DLD1 (cell line): ENCODE data around the gene OPN1LW.
"Not testable (repeated sequence)": the region's sequence is repeated elsewhere in the genome, so short reads cannot be mapped to it uniquely, and the experiment has no call there.

Experiments
- in situ Hi-C: cut with HindIII; loops from 2 replicates; pipeline ENCODE4 v1.10.0; 2017; ENCODE audit warnings: low sequenced_read_pairs

The OPN1LW gene

DNA sequence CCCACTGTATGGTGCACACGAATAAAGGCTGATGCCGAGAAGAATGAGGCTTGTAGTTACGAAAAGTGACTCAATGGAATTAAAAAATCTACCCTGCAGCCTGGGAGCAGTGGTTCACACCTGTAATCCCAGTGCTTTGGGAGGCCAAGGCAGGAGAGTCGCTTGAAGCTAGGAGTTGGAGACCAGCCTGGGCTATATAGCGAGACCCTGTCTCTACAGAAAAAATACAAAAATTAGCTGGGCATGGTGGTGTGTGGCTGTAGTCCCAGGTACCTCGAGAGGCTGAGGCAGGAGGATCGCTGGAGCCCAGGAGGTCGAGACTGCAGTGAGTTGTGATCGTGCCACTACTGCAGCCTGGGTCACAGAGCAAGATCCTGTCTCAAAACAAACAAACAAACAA lies 11.7 kb upstream of the OPN1LW start:
- in situ Hi-C loops = no loop called here

DNA sequence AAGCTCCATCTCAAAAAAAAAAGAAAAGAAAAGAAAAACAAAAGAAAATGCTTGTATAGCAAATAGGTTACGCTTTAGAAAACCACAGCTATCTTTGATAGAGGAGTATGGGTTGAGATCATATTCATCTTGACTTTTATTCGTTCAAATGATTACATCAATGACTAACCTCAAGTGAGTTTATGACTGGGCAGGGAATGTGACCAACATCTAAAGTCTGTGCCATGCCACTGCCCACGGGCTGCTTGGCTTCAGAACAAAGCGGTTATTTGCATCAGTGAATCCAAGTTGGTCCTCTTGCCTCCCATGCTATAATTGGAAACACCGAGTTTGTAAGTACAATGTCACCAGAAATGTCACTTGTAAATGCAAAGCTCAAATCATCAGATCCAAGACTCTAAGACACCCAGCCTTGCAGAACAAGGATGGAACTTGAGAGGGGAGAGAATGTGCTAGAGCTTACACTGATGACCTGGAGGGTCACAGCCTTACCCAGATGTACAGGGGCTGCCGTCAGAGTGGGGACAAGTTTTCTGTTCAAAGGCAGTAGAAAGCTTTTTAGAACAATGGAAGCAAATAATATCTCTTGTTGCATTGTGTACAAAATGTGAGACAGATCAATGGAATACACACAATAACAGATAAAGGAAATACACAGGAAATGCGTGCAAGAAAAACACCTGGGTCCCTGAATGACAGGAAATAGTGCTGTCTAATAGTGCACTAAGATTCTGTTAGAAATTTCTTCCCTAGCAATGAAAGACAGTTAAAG lies 8.4 kb upstream of the OPN1LW start:
- in situ Hi-C loops = no loop called here

DNA sequence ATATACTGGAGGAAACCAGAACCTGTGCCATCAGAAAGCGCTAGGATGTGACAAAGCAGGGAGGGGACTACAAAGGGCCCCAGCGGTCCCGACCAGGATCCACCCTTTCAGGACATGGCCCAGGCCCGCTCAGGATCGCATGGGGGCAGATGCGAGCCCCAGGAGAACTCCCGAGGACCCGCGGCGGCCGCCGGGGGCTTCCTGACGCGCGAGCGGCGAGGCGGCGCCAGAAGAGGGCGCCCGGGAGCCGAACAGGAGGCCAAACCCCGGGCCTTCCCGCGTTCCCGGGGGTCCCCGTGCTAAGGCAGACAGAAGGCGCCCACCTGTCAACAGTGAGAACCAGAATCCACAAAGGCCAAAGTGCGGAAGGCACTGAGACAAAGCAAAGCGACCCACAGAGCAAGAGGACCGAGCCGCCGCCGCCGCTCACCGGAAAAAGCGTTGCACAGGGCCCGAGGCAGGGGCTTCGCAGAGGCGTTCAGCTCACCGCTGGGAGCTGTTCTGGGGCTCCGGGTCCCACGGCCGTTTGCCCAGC lies 7.3 kb upstream of the OPN1LW start:
- in situ Hi-C loops = no loop called here

DNA sequence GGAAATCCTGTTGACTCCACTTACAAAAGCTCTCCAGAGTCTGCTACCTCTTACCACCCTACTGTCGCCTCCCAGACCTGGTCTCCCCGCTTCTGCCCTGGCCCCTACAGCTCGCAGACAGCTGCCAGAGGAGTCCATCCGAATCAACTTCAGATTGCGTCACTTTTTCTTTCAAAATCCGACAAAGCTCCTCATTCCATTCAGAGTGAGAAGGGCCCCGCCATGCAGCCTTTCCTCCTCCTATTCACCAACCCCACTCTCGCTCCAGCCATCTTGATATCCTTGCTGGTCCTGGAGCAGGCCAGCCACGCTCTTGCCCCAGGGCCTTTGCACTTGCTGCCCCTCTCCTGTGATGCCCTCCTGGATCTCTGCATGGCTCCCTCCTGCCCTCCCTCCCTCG lies 5.2 kb upstream of the OPN1LW start:
- in situ Hi-C loops = no loop called here

DNA sequence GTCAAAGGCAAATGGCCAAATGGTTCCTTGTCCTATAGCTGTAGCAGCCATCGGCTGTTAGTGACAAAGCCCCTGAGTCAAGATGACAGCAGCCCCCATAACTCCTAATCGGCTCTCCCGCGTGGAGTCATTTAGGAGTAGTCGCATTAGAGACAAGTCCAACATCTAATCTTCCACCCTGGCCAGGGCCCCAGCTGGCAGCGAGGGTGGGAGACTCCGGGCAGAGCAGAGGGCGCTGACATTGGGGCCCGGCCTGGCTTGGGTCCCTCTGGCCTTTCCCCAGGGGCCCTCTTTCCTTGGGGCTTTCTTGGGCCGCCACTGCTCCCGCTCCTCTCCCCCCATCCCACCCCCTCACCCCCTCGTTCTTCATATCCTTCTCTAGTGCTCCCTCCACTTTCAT lies 3.8 kb upstream of the OPN1LW start:
- in situ Hi-C loops = no loop called here

DNA sequence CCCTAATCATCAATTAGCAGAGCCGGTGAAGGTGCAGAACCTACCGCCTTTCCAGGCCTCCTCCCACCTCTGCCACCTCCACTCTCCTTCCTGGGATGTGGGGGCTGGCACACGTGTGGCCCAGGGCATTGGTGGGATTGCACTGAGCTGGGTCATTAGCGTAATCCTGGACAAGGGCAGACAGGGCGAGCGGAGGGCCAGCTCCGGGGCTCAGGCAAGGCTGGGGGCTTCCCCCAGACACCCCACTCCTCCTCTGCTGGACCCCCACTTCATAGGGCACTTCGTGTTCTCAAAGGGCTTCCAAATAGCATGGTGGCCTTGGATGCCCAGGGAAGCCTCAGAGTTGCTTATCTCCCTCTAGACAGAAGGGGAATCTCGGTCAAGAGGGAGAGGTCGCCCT lies 3.3 kb upstream of the OPN1LW start:
- in situ Hi-C loops = no loop called here

DNA sequence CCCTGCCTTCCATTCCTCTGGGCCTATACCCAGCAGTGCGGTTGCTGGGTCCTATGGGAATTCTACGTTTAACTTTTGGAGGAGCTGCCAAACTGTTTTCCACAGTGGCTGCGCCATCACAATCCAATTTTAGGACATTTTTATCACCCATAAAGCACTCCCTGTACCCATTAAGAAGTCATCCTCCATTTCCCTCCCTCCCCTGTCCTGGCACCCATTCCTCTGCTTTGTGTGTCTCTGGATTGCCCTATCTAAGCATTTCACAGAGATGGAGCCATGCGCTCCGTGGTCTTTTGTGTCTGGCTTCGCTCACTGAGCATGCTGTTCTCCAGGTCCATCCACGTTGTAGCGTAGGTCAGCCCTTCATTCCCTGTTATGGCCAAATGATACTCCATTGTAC lies 1.7 kb upstream of the OPN1LW start:
- in situ Hi-C loops = no loop called here

DNA sequence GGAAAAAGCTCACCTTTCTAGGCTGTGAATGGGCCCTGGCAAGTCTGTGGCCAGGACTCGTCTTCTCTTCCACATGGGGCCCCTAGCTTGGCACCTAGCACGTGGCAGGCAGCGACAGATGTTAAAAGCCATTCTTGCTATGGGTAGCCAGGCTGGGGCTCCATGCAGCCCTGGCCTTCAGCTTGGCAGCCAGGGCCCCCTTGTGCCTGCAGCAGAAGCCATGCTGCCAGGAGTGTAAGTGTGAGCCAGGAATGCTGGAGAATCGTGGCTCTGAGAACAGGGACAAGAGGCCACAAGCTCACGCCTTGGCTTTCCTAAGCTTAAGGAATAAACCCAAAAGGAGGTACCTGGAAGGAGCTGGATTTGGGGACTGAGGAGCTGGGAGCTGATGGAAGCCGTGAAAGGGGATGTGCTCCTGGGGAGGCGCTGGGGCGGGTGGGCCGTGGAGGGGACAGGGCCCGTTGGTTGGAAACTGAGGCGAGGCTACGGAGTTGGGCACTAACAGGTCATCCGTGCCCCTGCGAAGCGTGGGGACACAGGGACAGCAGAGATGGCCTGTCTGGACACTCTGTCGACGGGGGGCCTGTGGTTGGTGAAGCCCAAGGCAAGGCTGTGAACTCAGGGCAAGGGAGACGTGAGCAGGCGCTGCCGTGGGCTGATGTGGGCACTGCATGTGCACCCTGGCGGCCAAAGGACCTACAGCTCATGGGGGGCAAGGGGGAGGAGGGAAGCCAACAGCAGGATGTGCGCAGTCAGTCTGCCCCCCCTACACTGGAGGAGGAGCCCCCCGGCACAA lies 895 bp upstream of the OPN1LW start:
- in situ Hi-C loops = no loop called here

DNA sequence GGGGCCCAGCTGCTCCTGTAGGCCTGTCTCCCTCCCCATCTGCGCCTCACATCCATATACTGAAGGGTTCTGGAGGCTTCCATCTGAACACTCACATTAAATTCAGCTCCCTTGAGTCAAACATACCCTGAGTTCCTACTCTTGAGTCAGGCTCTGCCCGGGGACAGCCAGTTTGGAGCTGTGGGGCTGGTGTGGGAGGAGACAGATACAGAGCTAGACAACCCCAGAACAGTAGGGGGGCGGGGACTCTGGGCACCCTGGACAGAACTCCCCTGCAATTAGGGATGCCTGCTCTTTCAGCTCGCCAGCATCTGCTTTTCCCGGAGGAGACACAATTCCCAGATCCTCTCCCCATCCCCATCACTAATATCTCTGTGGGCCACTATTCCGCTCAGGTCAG lies 7.0 kb downstream of the OPN1LW start:
- in situ Hi-C loops = not testable (repeated sequence)

DNA sequence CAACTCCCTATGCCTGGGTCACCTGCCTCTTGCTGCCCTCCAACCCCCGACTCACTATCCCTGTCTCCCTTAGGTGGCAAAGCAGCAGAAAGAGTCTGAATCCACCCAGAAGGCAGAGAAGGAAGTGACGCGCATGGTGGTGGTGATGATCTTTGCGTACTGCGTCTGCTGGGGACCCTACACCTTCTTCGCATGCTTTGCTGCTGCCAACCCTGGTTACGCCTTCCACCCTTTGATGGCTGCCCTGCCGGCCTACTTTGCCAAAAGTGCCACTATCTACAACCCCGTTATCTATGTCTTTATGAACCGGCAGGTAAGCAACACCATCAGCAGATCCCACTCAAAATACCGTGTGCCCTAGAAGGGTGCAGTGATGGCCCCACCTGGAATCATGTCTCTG lies 12.2 kb downstream of the OPN1LW start:
- in situ Hi-C loops = not testable (repeated sequence)

DNA sequence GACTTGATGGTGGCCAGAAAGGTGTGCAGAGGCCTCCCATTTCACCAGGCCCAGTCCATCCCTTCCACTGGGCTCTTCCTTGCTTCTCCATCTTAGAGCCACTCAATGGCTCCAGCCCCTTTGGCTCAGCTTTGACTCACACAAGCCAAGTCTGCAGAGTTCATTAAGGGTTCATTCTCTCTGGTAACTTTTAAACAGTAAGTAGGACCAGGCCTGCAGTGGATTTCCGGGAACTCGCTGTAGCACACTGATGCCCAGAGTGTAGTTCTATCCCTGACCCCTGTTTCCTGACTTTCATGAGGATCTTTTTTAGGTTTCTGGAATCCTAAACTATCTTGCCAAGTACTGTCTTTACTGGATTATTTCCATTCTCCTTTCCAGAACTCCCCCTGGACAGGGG lies 13.2 kb downstream of the OPN1LW start:
- in situ Hi-C loops = not testable (repeated sequence)

DNA sequence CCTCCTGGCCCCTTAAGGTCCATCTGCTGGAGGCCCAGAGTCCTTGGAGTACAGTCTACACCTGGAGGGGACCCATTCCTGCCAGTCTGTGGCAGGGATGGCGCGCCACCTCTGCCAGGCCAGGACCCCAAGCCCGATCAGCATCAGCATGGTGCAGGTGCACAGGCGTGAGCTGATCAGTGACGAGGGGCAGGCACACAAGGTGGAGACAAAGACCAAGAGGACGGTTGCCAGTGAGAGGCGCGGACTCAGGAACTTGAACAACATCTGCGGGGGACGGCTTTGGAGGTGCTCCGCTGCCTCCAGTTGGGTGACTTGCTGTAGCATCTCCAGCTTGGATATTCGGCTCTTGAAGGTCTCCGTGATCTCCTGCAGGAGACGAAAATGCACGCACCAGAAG lies 15.3 kb downstream of the OPN1LW start:
- in situ Hi-C loops = not testable (repeated sequence)

DNA sequence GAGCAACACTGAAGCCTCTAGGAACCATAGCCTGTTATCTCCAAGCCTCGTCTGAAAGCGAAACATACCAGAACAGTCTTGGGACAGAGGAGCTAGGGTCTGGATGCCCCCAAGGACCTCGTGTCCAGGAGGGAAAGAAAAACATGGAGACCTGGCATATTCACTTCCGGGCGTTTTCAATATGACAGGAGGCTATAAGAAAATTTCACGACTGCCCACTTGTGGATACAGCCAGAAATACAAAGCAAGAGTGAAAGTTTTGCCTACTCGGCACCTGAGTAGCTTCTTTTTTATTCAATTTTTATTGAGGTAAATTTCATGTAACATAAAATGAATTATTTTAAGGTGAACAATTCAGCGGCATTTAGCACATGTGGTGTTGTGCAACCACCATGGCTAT lies 20.9 kb downstream of the OPN1LW start:
- in situ Hi-C loops = not testable (repeated sequence)

DNA sequence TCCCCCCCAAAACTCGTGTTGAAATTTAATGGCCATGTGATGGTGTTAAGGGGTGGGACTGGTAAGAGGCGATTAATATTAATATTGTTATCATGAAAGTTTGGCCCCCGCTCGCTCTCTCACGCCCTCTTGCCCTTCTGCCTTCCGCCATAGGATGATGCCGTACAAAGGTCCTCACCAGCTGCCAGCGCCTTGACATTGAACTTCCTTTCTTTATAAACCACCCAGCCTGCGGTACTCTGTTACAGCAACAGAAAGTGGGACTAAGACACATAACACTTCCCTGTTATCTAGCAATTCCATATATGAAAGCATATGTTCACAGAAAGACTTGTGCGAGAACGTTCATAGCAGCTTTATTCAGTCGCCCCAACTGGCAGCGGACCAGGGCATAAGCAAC lies 24.3 kb downstream of the OPN1LW start:
- in situ Hi-C loops = not testable (repeated sequence)

DNA sequence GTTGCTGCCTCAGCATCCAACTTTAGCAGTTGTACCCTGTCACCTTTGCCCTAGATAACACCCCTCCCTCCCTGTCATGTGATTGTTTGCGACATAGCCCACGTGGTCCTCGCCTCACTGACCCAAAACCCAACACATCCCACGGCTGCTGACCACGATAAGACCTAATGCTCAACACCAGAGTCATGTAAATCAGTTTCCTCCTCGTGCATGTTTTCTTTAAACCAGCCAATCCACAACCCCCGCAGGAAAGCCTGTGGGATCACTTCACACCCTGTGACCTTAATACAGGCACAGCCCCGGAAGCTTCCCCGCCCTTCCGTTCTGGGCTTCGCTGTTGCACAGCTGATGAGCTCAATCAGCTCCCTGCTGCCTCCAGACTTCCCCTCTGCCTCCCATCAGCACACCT lies 28.5 kb downstream of the OPN1LW start:
- in situ Hi-C loops = not testable (repeated sequence)

DNA sequence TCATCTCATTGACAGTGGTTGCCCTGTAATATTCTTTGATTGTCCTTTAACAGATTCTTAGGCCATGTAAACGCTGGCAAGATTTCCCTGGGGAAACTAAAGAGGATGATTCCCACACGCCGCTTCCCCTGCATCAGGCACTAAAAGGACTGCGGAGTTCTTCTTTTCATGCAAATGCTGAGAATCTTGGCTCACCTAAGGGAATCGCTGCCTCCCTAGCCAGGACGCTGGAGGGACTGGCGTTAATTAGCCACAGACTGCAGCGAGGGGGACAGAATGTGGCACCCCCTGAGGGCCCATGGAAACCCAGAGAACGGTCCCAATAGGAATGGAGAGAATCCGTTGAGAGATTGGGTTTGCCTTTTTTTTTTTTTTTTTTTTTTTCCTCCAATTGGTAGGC lies 30.3 kb downstream of the OPN1LW start:
- in situ Hi-C loops = not testable (repeated sequence)

DNA sequence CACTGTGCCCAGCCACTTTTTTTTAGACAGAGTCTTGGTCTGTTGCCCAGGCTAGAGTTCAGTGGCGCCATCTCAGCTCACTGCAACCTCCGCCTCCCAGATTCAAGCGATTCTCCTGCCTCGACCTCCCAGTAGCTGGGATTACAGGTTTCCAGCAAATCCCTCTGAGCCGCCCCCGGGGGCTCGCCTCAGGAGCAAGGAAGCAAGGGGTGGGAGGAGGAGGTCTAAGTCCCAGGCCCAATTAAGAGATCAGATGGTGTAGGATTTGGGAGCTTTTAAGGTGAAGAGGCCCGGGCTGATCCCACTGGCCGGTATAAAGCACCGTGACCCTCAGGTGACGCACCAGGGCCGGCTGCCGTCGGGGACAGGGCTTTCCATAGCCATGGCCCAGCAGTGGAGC lies 38.3 kb downstream of the OPN1LW start, which contains the start of gene OPN1MW:
Gene OPN1MW (plus strand): TSS at position 301 of the 400 bp plus-strand sequence. CDS start 82 bp downstream, at position 383.
- in situ Hi-C loops = not testable (repeated sequence)

DNA sequence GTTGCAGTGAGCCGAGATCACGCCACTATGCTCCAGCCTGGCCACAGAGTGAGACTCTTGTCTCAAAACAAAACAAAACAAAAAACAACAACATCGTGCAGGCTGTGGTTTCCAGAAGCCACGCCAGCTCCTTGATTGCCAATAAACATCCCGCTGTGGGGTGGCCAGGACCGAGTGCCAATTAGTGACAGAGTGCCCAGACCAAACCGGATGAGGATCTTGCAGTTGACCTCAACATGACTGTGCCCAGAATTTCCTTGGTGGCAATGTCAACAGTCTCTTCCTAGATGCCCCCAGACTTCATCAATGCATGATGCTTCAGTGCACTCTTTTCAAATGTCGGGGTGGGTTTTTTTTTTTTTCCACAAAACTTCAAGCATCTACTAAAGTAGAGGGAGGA lies 39.8 kb downstream of the OPN1LW start:
- in situ Hi-C loops = not testable (repeated sequence)

DNA sequence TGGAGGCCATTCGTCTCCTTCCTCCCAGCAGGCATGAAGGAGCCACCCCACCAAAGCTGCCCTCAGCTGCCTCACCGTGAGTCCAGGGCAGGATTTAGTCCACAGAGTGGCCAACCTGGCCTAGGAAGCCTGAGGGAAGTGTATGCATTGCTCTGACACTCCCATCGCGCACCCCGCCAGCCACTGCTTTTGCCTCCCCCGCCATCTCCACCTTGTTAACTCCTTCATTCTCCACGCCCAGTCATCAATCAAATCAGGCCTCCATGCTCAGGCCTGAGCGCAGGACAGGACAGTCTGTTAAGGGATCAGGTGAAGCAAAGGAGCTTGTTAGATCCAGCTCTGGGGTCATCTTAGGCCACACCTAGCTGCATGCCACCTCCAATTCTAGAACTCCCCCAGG lies 48.8 kb downstream of the OPN1LW start:
- in situ Hi-C loops = not testable (repeated sequence)

DNA sequence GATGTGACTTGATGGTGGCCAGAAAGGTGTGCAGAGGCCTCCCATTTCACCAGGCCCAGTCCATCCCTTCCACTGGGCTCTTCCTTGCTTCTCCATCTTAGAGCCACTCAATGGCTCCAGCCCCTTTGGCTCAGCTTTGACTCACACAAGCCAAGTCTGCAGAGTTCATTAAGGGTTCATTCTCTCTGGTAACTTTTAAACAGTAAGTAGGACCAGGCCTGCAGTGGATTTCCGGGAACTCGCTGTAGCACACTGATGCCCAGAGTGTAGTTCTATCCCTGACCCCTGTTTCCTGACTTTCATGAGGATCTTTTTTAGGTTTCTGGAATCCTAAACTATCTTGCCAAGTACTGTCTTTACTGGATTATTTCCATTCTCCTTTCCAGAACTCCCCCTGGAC lies 50.3 kb downstream of the OPN1LW start:
- in situ Hi-C loops = not testable (repeated sequence)

DNA sequence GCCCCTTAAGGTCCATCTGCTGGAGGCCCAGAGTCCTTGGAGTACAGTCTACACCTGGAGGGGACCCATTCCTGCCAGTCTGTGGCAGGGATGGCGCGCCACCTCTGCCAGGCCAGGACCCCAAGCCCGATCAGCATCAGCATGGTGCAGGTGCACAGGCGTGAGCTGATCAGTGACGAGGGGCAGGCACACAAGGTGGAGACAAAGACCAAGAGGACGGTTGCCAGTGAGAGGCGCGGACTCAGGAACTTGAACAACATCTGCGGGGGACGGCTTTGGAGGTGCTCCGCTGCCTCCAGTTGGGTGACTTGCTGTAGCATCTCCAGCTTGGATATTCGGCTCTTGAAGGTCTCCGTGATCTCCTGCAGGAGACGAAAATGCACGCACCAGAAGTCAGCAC lies 52.4 kb downstream of the OPN1LW start:
- in situ Hi-C loops = not testable (repeated sequence)
